Measurements from ENCODE around the gene PFKL.
"Not testable (repeated sequence)": the region's sequence is repeated elsewhere in the genome, so short reads cannot be mapped to it uniquely, and the experiment has no call there.

PFKL gene

DNA sequence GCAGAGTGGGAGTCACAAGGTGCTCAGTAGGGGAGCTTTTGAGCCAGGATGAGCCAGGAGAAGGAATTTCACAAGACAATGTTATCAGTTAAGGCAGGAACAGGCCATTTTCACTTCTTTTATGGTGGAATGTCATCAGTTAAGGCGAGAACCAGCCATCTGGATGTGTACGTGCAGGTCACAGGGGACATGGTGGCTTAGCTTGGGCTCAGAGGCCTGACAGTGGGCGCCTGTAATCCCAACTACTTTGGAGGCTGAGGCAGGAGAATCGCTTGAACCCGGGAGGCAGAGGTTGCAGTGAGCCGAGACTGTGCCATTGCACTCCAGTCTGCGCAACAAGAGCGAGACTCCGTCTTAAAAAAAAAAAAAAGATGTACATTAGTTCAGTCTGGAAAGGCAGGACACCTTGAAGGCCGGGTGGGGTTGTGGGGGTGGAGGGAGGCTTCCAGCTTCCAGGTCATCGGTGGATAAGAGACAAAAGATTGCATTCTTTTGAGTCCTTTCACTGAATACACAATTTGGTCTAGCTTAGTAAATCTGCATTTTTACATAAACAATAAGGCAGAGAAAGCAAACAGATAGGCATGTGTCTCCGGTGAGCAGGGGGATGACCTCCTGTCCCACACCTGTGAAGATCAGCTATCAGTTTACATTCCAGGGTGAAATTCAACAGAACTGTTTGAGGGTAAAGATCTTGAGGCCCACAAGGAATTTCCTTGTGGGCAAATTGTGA is 42.0 kb downstream of the PFKL start:
- H3K9ac ChIP-seq (ENCODE audit: low read depth, low read length); H3K27me3 ChIP-seq (ENCODE audit: control insufficient read depth, insufficient read depth, low read length); H3K4me3 ChIP-seq (ENCODE audit: low read depth, low read length); H3K9me3 ChIP-seq (ENCODE audit: control insufficient read depth, insufficient read depth, low read length); H3K36me3 ChIP-seq (ENCODE audit: control insufficient read depth, insufficient read depth, low read length): not testable (repeated sequence)
- Histone ChIP-seq H3K27ac (ENCODE audit: low read depth, low read length) (peak overlapping the region; percentile 82), H3K4me1 (ENCODE audit: control insufficient read depth, insufficient read depth, low read length) (peaks cover 16% of the 10 kb centered on the region)

DNA sequence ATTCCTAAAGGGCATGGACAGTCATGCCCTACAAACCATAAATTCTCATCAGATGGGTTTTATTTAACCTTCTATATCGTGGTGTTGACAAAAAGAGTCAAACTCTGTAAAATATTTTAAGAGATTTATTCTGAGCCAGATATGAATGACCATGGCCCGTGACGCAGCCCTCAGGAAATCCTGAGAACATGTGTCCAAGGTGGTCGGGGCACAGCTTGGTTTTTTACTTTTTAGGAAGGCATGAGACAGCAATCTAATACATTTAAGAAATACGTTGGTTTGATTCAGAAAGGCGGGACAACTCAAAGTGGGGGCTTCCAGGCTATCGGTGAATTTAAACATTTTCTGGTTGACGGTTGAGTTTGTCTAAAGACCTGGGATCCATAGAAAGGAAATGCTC is 43.1 kb downstream of the PFKL start:
- peaks cover 16% of the 10 kb centered on the region for H3K4me1 ChIP-seq (ENCODE audit: control insufficient read depth, insufficient read depth, low read length)
- H3K9ac ChIP-seq (ENCODE audit: low read depth, low read length); H3K4me3 ChIP-seq (ENCODE audit: low read depth, low read length); H3K9me3 ChIP-seq (ENCODE audit: control insufficient read depth, insufficient read depth, low read length); H3K36me3 ChIP-seq (ENCODE audit: control insufficient read depth, insufficient read depth, low read length); H3K27me3 ChIP-seq (ENCODE audit: control insufficient read depth, insufficient read depth, low read length): not testable (repeated sequence)
- peak overlapping the region; percentile 82 for H3K27ac ChIP-seq (ENCODE audit: low read depth, low read length)

DNA sequence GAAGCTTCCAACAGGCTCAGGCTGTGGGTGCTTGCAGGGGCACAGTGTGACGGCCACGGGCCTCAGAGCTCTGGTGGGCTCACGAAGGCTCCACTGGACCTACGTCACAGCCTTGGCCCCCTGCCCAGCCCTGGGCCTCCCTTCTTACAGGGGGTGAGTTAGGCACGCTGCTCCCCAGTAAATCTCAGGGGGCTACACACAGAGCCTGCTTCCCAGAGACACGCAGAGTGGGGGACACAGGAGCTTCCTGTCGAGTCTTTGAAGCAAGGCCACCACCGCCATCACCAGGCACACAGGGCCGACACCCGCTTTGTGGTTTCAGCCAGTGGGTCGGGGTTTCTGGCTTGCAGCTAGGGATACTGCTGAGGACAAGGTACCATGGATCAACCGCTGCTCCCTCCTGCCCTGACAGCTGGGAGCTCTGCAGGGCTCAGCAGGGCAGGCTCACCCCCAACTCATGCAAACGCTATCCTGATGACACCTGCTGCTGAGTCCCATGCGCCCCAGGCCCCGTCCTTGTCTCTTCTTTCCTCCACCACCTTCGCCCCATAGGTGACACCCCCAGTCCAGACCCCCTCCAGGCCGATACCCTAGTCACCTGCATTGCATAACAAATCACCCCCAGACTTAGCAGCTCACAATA is 44.8 kb downstream of the PFKL start:
- H3K9me3 ChIP-seq (ENCODE audit: control insufficient read depth, insufficient read depth, low read length): no peaks in the 10 kb centered on the region
- no peak overlapping the region for H3K27ac ChIP-seq (ENCODE audit: low read depth, low read length)
- H3K36me3 ChIP-seq (ENCODE audit: control insufficient read depth, insufficient read depth, low read length): no peaks in the 10 kb centered on the region
- H3K4me1 ChIP-seq (ENCODE audit: control insufficient read depth, insufficient read depth, low read length): peaks cover 15% of the 10 kb centered on the region
- H3K9ac ChIP-seq (ENCODE audit: low read depth, low read length): no peak overlapping the region
- no peaks in the 10 kb centered on the region for H3K27me3 ChIP-seq (ENCODE audit: control insufficient read depth, insufficient read depth, low read length)
- H3K4me3 ChIP-seq (ENCODE audit: low read depth, low read length): no peak overlapping the region

- Histone ChIP-seq H3K27ac (ENCODE audit: low read depth, low read length) (no peak overlapping the region), H3K4me1 (ENCODE audit: control insufficient read depth, insufficient read depth, low read length) (peaks cover 10% of the 10 kb centered on the region), H3K4me3 (ENCODE audit: low read depth, low read length) (no peak overlapping the region), H3K9me3 (ENCODE audit: control insufficient read depth, insufficient read depth, low read length) (no peaks in the 10 kb centered on the region), H3K36me3 (ENCODE audit: control insufficient read depth, insufficient read depth, low read length) (no peaks in the 10 kb centered on the region), H3K27me3 (ENCODE audit: control insufficient read depth, insufficient read depth, low read length) (no peaks in the 10 kb centered on the region), H3K9ac (ENCODE audit: low read depth, low read length) (no peak overlapping the region)
Measured at GRCh38 chr21:44345495-44345894, 45.6 kb downstream of the PFKL start.

GRCh38 chr21:44347911-44348451 is 48.1 kb downstream of the PFKL start:
- Histone ChIP-seq H3K27me3 (ENCODE audit: control insufficient read depth, insufficient read depth, low read length) (no peaks in the 10 kb centered on the region), H3K27ac (ENCODE audit: low read depth, low read length) (no peak overlapping the region), H3K4me1 (ENCODE audit: control insufficient read depth, insufficient read depth, low read length) (no peaks in the 10 kb centered on the region), H3K36me3 (ENCODE audit: control insufficient read depth, insufficient read depth, low read length) (no peaks in the 10 kb centered on the region), H3K9ac (ENCODE audit: low read depth, low read length) (no peak overlapping the region), H3K9me3 (ENCODE audit: control insufficient read depth, insufficient read depth, low read length) (no peaks in the 10 kb centered on the region), H3K4me3 (ENCODE audit: low read depth, low read length) (no peak overlapping the region)

DNA sequence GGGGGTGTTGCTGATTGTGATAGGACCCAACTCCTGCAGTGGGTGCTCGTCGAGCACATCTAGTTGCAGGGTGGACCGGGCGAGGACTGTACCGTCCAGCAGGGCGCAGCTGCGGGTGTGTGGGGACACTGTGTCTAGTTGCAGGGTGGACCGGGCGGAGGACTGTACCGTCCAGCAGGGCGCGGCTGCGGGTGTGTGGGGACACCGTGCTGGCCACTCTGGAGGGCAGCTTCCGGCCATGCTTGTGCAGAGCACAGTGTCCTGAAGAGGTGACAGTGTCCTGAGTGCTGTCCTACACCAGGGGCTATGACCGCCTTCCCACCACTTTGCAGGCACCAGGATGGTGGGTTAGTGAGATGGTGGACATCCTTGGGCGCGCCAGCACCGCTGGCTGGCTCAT is 49.0 kb downstream of the PFKL start:
- Histone ChIP-seq H3K4me3 (ENCODE audit: low read depth, low read length) (no peak overlapping the region), H3K36me3 (ENCODE audit: control insufficient read depth, insufficient read depth, low read length) (no peaks in the 10 kb centered on the region), H3K9ac (ENCODE audit: low read depth, low read length) (no peak overlapping the region), H3K27ac (ENCODE audit: low read depth, low read length) (no peak overlapping the region), H3K27me3 (ENCODE audit: control insufficient read depth, insufficient read depth, low read length) (no peaks in the 10 kb centered on the region), H3K4me1 (ENCODE audit: control insufficient read depth, insufficient read depth, low read length) (no peaks in the 10 kb centered on the region), H3K9me3 (ENCODE audit: control insufficient read depth, insufficient read depth, low read length) (no peaks in the 10 kb centered on the region)

- Histone ChIP-seq H3K27ac (ENCODE audit: low read depth, low read length) (no peak overlapping the region), H3K9ac (ENCODE audit: low read depth, low read length) (no peak overlapping the region), H3K27me3 (ENCODE audit: control insufficient read depth, insufficient read depth, low read length) (no peaks in the 10 kb centered on the region)
Measured at GRCh38 chr21:44349416-44349846, 49.6 kb downstream of the PFKL start.

DNA sequence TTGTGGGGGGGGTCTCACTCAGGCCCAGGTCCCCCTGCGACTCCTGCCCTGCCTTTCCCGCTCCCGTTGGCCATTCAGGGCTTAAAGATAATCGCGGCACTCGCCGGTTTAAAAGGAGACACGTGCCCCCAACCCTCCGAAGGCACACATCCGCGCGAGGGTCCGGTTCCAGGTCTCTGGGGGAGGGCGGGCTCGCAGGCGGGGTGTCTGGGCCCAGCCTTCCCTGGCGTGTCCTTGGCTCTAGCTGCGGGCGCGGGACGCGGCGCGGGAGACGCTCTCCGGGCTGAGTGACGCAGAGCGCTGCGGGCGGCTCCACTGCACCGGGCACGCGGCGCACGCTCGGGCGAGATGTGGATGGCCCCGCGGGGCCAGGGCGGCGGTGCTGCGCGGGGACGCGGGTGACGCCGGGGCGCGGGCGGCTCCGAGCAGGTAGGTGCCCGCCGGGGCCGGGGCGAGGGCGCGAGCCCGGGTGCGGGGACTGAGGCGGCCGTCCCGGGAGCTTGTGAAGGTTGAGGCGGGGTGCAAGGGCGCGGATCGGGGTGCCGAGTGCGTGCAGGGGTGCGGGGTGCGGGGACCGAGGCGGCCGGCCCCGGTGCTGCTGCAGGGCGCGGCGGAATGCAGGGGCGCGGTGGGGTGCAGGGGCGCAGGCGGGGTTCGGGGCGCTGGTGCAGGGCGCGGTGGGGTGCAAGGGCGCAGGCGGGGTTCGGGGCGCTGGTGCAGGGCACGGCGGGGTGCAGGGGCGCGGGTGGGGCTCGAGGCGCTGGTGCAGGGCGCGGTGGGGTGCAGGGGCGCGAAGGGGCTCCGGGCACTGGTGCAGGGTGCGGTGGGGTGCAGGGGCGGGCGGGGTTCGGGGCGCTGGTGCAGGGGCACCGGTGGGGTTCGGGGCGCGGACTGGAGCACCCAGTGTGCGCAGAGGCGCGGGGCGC is 50.3 kb downstream of the PFKL start:
- Histone ChIP-seq H3K27ac (ENCODE audit: low read depth, low read length) (no peak overlapping the region), H3K4me1 (ENCODE audit: control insufficient read depth, insufficient read depth, low read length) (no peaks in the 10 kb centered on the region), H3K36me3 (ENCODE audit: control insufficient read depth, insufficient read depth, low read length) (no peaks in the 10 kb centered on the region), H3K9ac (ENCODE audit: low read depth, low read length) (no peak overlapping the region), H3K27me3 (ENCODE audit: control insufficient read depth, insufficient read depth, low read length) (no peaks in the 10 kb centered on the region), H3K9me3 (ENCODE audit: control insufficient read depth, insufficient read depth, low read length) (no peaks in the 10 kb centered on the region), H3K4me3 (ENCODE audit: low read depth, low read length) (no peak overlapping the region)

More at GRCh38 chr21:44349416-44349846, 49.6 kb downstream of the PFKL start:
- Histone ChIP-seq H3K36me3 (ENCODE audit: control insufficient read depth, insufficient read depth, low read length) (no peaks in the 10 kb centered on the region), H3K9me3 (ENCODE audit: control insufficient read depth, insufficient read depth, low read length) (no peaks in the 10 kb centered on the region), H3K4me3 (ENCODE audit: low read depth, low read length) (no peak overlapping the region), H3K4me1 (ENCODE audit: control insufficient read depth, insufficient read depth, low read length) (no peaks in the 10 kb centered on the region)

DNA sequence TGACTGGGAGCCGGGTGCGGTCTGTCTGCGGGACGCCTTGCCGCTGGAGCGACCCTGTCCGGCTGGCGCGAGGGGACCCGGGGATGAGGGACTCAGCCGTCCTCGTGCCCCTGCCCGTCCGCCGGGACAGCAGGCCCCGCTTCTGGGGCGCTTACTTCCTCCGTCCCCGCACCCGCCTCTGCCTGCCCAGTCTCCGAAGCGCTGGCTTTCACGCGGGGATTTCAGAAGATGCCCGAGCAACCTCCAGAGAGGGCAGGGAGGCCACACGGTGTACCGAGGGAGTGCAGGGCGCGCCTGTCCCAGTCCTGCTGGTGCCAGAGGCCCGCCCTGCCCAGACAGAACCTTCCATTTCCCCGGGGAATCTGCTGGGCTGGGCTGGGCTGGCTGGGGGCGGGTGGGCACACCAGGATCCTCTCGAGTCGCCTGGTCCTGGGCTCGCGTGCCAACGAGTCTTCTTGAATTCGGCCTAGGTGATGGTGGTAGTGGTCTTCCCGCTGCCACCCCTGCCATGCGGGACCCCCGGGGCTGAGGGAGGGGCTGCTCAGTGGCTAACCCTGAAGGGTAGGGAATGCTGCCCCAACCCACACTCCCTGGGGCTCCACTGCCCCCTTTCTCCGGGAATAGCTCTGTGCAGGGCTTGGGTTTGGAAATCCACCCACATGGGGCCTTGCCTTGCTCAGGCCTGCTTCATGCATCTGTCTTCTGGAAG is 51.1 kb downstream of the PFKL start:
- Histone ChIP-seq H3K4me1 (ENCODE audit: control insufficient read depth, insufficient read depth, low read length) (no peaks in the 10 kb centered on the region), H3K36me3 (ENCODE audit: control insufficient read depth, insufficient read depth, low read length) (no peaks in the 10 kb centered on the region), H3K4me3 (ENCODE audit: low read depth, low read length) (no peak overlapping the region), H3K9ac (ENCODE audit: low read depth, low read length) (no peak overlapping the region), H3K27me3 (ENCODE audit: control insufficient read depth, insufficient read depth, low read length) (no peaks in the 10 kb centered on the region), H3K9me3 (ENCODE audit: control insufficient read depth, insufficient read depth, low read length) (no peaks in the 10 kb centered on the region), H3K27ac (ENCODE audit: low read depth, low read length) (no peak overlapping the region)

DNA sequence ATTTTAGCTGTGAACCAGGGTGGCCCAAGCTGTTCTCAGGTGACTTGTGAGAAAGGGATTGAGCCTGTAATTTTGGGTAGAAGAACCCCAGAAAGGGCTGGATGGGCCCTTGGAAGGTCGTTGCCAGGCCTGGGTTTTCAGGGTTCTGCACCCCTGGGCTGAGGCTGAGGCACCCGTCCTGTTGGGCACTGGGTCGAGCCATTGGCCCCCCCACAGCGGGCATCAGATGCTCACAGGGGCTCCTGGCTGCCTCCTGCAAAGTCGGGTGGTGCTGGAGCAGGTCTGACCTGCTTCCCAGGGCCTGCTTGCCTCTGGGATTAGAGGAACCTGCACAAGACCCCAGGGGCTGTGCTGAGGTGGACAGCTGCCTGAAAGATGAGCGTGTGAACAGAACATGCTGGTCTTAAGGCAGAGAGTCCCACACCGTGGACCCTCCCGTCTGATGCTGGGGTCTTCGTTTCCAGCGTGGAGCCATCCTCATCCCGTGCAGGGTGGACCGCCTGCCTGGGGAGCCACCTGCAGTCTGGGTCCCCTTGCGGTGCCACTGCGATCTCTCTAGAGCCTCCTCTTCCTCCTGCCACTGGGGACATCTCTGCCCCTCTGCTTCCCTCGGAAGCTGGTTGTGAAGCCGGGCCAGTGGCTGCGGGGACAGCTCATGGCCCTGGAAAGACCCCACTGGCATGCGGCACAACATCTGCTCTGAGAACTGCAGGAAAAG is 51.8 kb downstream of the PFKL start:
- Histone ChIP-seq H3K36me3 (ENCODE audit: control insufficient read depth, insufficient read depth, low read length) (no peaks in the 10 kb centered on the region), H3K4me3 (ENCODE audit: low read depth, low read length) (no peak overlapping the region), H3K9me3 (ENCODE audit: control insufficient read depth, insufficient read depth, low read length) (no peaks in the 10 kb centered on the region), H3K4me1 (ENCODE audit: control insufficient read depth, insufficient read depth, low read length) (no peaks in the 10 kb centered on the region), H3K27ac (ENCODE audit: low read depth, low read length) (no peak overlapping the region), H3K27me3 (ENCODE audit: control insufficient read depth, insufficient read depth, low read length) (no peaks in the 10 kb centered on the region), H3K9ac (ENCODE audit: low read depth, low read length) (no peak overlapping the region)

All from HUES48 (cell line).